Neural cell (in vitro differentiated cells): ENCODE measurements around the gene URGCP. TPM values are rescaled to one million over a fixed set of nuclear protein-coding genes. Genes with fewer than 3 reads are reported as not detected.

ENCODE experiments used
- H2AFZ ChIP-seq: fragments of 200-600, 300-800 bp; sonication (generic), shearing (Covaris generic); 2 replicates; pipeline ENCODE4 v1.6.0; 2014; ENCODE audit warnings: low read depth, mild to moderate bottlenecking, antibody characterized with exemption, low read length, moderate library complexity
- H3F3A ChIP-seq: fragments of 200-600 bp; shearing (Covaris generic); 2 replicates; pipeline ENCODE4 v1.6.1; 2016; ENCODE audit warnings: mild to moderate bottlenecking, moderate library complexity, mixed read lengths, antibody characterized with exemption, low read length; ENCODE audit not compliant: insufficient read depth, poor library complexity, severe bottlenecking
- H3K27ac ChIP-seq: fragments of 200-600, 300-800 bp; sonication (generic), shearing (Covaris generic); 2 replicates; pipeline ENCODE4 v1.5.1; 2014; ENCODE audit warnings: mild to moderate bottlenecking, low read length, moderate library complexity
- H3K27me3 ChIP-seq: fragments of 300-800, 200-600 bp; sonication (generic), shearing (Covaris generic); 2 replicates; pipeline ENCODE4 v1.6.0; 2014; ENCODE audit warnings: mild to moderate bottlenecking, low read depth, low read length, moderate library complexity; ENCODE audit not compliant: insufficient read depth
- H3K36me3 ChIP-seq: fragments of 300-800, 200-600 bp; sonication (generic), shearing (Covaris generic); 2 replicates; pipeline ENCODE4 v1.5.1; 2014; ENCODE audit warnings: mild to moderate bottlenecking, antibody characterized with exemption, low read length, moderate library complexity; ENCODE audit not compliant: insufficient read depth
- H3K4me2 ChIP-seq: fragments of 300-800, 200-600 bp; sonication (generic), shearing (Covaris generic); 2 replicates; pipeline ENCODE4 v1.6.0; 2014; ENCODE audit warnings: mild to moderate bottlenecking, low read length
- H3K4me3 ChIP-seq: fragments of 300-800, 200-600 bp; sonication (generic), shearing (Covaris generic); 2 replicates; pipeline ENCODE4 v1.5.1; 2014; ENCODE audit warnings: mild to moderate bottlenecking, low read length, moderate library complexity
- H3K79me2 ChIP-seq: fragments of 200-600 bp; shearing (Covaris generic); replicated peaks from 2 replicates; pipeline ENCODE4 v1.6.0; 2014; ENCODE audit warnings: mild to moderate bottlenecking, low read length, moderate library complexity; ENCODE audit not compliant: insufficient read depth
- H3K9ac ChIP-seq: fragments of 300-800, 200-600 bp; sonication (generic), shearing (Covaris generic); 2 replicates; pipeline ENCODE4 v1.6.1; 2016; ENCODE audit warnings: mild to moderate bottlenecking, low read length, mixed read lengths
- H3K9me2 ChIP-seq: fragments of 200-600 bp; shearing (Covaris generic); 2 replicates; pipeline ENCODE4 v1.6.1; 2016; ENCODE audit warnings: mild to moderate bottlenecking, low read length, mixed read lengths; ENCODE audit not compliant: insufficient read depth
- H3K9me3 ChIP-seq: fragments of 200-600, 300-800 bp; sonication (generic), shearing (Covaris generic); 2 replicates; pipeline ENCODE4 v1.6.1; 2016; ENCODE audit warnings: mild to moderate bottlenecking, mixed run types, low read length, moderate library complexity, mixed read lengths
- H4K20me1 ChIP-seq: fragments of 200-600 bp; shearing (Covaris generic); 2 replicates; pipeline ENCODE4 v1.6.1; 2016; ENCODE audit warnings: mild to moderate bottlenecking, mixed run types; ENCODE audit not compliant: insufficient read depth
- EP300 ChIP-seq: fragments of 450-650 bp; conservative IDR thresholded peaks from 2 replicates; pipeline ENCODE4 v1.6.1; 2014; ENCODE audit warnings: antibody characterized with exemption, mild to moderate bottlenecking, moderate library complexity; ENCODE audit not compliant: poor library complexity, severe bottlenecking
- EZH2 ChIP-seq: fragments of 200-600, 300-800 bp; shearing (Covaris generic), sonication (generic); IDR thresholded peaks from 2 replicates; pipeline ENCODE4 v1.6.1; 2014; ENCODE audit warnings: antibody characterized with exemption, low read length, borderline replicate concordance, mild to moderate bottlenecking; ENCODE audit not compliant: insufficient read depth, poor library complexity, severe bottlenecking
- MXI1 ChIP-seq: fragments of 450-650 bp; conservative IDR thresholded peaks from 2 replicates; pipeline ENCODE4 v1.6.1; 2014; ENCODE audit warnings: antibody characterized with exemption, mild to moderate bottlenecking; ENCODE audit not compliant: poor library complexity, severe bottlenecking
- POLR2AphosphoS5 ChIP-seq: IDR thresholded peaks from 2 replicates; pipeline ENCODE4 v1.6.1; 2012
- RAD21 ChIP-seq: fragments of 450-650 bp; conservative IDR thresholded peaks from 2 replicates; pipeline ENCODE4 v1.6.1; 2014; ENCODE audit warnings: antibody characterized with exemption, mild to moderate bottlenecking, moderate library complexity
- SMC3 ChIP-seq: fragments of 450-650 bp; conservative IDR thresholded peaks from 2 replicates; pipeline ENCODE4 v1.6.1; 2014; ENCODE audit warnings: antibody characterized with exemption, mild to moderate bottlenecking, moderate library complexity; ENCODE audit not compliant: poor library complexity
- TAF1 ChIP-seq: IDR thresholded peaks from 2 replicates; pipeline ENCODE4 v1.6.1; 2012; ENCODE audit warnings: low read depth
- polyA plus RNA-seq: library from polyadenylated mRNA; depleted of rRNA; stranded (reverse); fragments of >200 nt; gene quantifications from 2 replicates; pipeline ENCODE4 v1.2.3, GENCODE V29; 2014
- TF ChIP-seq, protein P1 (sequence below): IDR thresholded peaks from 2 replicates; pipeline ENCODE4 v1.6.1; 2012; ENCODE audit warnings: borderline replicate concordance
- TF ChIP-seq, protein P2 (sequence below): fragments of 450-650 bp; IDR thresholded peaks from 2 replicates; pipeline ENCODE4 v1.5.1; 2014; ENCODE audit warnings: antibody characterized with exemption, mild to moderate bottlenecking, moderate library complexity; ENCODE audit not compliant: poor library complexity, severe bottlenecking

The URGCP gene
- polyA plus RNA-seq, 1 donor from 2014 or later = 43.0 TPM

DNA sequence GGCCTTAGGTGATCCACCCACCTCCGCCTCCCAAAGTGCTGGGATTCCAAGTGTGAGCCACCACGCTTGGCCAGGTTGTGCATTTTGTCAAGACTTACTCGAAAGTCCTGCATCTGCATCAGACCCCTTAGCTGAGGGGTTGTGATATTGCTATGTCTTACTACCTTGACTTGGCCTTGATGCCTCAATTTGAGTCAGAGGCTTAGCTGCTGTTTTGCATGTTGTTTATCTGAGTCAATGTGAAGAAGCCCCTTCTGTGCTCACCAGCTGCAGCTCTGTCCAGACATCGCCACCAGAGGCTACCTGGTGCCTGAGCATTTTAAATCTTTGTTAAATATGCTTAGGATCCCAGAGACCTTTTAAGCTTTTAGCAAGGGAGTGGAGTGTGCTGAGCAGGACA lies 37.9 kb upstream of the URGCP start:
- Histone ChIP-seq H3F3A (no peaks in the 10 kb centered on the region), H3K9me2 (no peaks in the 10 kb centered on the region), H3K9ac (no peak overlapping the region), H4K20me1 (no peaks in the 10 kb centered on the region), H3K27ac (no peak overlapping the region), H3K36me3 (no peaks in the 10 kb centered on the region), H3K4me3 (no peak overlapping the region), H3K4me2 (no peak overlapping the region), H2AFZ (no peak overlapping the region), H3K27me3 (no peaks in the 10 kb centered on the region), H3K9me3 (no peaks in the 10 kb centered on the region), H3K79me2 (no peaks in the 10 kb centered on the region)
- TF ChIP-seq SMC3 (no peak), TAF1 (no peak)
- TF ChIP-seq, protein P1, sequence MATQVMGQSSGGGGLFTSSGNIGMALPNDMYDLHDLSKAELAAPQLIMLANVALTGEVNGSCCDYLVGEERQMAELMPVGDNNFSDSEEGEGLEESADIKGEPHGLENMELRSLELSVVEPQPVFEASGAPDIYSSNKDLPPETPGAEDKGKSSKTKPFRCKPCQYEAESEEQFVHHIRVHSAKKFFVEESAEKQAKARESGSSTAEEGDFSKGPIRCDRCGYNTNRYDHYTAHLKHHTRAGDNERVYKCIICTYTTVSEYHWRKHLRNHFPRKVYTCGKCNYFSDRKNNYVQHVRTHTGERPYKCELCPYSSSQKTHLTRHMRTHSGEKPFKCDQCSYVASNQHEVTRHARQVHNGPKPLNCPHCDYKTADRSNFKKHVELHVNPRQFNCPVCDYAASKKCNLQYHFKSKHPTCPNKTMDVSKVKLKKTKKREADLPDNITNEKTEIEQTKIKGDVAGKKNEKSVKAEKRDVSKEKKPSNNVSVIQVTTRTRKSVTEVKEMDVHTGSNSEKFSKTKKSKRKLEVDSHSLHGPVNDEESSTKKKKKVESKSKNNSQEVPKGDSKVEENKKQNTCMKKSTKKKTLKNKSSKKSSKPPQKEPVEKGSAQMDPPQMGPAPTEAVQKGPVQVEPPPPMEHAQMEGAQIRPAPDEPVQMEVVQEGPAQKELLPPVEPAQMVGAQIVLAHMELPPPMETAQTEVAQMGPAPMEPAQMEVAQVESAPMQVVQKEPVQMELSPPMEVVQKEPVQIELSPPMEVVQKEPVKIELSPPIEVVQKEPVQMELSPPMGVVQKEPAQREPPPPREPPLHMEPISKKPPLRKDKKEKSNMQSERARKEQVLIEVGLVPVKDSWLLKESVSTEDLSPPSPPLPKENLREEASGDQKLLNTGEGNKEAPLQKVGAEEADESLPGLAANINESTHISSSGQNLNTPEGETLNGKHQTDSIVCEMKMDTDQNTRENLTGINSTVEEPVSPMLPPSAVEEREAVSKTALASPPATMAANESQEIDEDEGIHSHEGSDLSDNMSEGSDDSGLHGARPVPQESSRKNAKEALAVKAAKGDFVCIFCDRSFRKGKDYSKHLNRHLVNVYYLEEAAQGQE = no peak

DNA sequence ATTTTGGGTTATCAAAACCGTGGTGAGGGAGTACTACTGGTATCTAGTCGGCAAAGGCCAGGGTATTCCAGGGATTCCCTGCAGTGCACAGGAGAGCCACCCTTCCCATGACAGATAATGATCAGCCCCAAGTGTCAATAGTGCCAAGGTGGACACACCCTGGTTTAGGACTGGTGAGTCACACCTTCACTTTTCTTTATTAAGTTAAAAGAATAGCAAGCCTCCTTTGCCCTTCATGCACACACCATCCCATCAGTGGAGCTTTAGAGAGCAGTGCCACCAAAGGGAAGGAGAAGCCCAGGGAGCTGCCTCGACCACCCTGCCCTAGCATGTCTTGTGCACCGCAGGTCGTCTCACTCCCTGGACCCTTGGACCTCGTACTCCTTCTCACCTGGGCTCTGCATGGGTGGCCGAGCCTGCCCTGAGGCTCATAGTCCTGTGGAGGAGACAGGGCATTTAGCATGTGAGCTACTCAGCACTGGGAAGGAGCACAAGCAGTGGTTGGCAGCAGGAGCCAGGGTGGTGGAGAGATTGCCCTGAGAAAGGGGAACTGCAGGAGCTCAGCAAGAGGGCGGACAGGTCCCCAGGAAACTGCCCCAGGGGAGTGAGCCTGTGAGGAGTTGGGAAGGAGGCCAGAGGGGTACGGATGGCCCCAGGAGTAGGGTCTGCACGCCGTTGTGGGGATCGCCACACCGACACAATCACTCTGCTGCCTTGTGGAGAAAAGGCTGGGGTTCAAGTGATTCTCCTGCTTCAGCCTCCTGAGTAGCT lies 37.2 kb upstream of the URGCP start:
- H3K4me2 ChIP-seq = no peak overlapping the region
- no peak overlapping the region for H3K4me3 ChIP-seq
- no peaks in the 10 kb centered on the region for H3K9me2 ChIP-seq
- no peak overlapping the region for H3K9ac ChIP-seq
- H3K9me3 ChIP-seq = no peaks in the 10 kb centered on the region
- H3K36me3 ChIP-seq = no peaks in the 10 kb centered on the region
- no peaks in the 10 kb centered on the region for H4K20me1 ChIP-seq
- no peaks in the 10 kb centered on the region for H3K27me3 ChIP-seq
- H3K27ac ChIP-seq = no peak overlapping the region
- TF ChIP-seq, protein P1 = no peak
- TF ChIP-seq RAD21 = no peak
- no peak for TF ChIP-seq SMC3
- TF ChIP-seq TAF1 = no peak
- TF ChIP-seq MXI1 = no peak
- no peak for TF ChIP-seq POLR2AphosphoS5
- TF ChIP-seq EZH2 = no peak
- TF ChIP-seq, protein P2, sequence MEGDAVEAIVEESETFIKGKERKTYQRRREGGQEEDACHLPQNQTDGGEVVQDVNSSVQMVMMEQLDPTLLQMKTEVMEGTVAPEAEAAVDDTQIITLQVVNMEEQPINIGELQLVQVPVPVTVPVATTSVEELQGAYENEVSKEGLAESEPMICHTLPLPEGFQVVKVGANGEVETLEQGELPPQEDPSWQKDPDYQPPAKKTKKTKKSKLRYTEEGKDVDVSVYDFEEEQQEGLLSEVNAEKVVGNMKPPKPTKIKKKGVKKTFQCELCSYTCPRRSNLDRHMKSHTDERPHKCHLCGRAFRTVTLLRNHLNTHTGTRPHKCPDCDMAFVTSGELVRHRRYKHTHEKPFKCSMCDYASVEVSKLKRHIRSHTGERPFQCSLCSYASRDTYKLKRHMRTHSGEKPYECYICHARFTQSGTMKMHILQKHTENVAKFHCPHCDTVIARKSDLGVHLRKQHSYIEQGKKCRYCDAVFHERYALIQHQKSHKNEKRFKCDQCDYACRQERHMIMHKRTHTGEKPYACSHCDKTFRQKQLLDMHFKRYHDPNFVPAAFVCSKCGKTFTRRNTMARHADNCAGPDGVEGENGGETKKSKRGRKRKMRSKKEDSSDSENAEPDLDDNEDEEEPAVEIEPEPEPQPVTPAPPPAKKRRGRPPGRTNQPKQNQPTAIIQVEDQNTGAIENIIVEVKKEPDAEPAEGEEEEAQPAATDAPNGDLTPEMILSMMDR = no peak
- no peak for TF ChIP-seq EP300
- H2AFZ ChIP-seq = no peak overlapping the region
- H3F3A ChIP-seq = no peaks in the 10 kb centered on the region
- H3K79me2 ChIP-seq = no peaks in the 10 kb centered on the region
